CD14-positive monocyte (primary cell): ENCODE data around the gene DNAAF5. TPM values are rescaled to one million over a fixed set of nuclear protein-coding genes. Genes with fewer than 3 reads are reported as not detected.

ENCODE experiments used
- DNase-seq, 3 donors: peaks; one replicate each; pipeline ENCODE4 v3.0.0-alpha.2; 2011 to 2022
- H2AFZ ChIP-seq: 2 replicates; pipeline ENCODE4 v1.6.0; 2012; ENCODE audit warnings: mild to moderate bottlenecking, low read depth, low read length, inconsistent platforms; ENCODE audit not compliant: insufficient read depth, poor library complexity, severe bottlenecking
- H3K27ac ChIP-seq, 2 donors: 1 replicate in 1 of 2; 2 replicates in 1 of 2; pipeline ENCODE4 v1.5.1; 2012 to 2013; ENCODE audit warnings: low read length in 2 of 2, control low read depth in 1 of 2, inconsistent platforms in 1 of 2, low read depth in 1 of 2, mild to moderate bottlenecking in 1 of 2
- H3K27me3 ChIP-seq, 2 donors: one replicate each; pipeline versions ENCODE4 v1.6.0 to v1.6.1; 2011 to 2013; ENCODE audit warnings: low read length in 2 of 2; ENCODE audit not compliant: control insufficient read depth in 2 of 2, insufficient read depth in 2 of 2
- H3K36me3 ChIP-seq, 2 donors: replicated peaks in 1 of 2; 1 replicate in 1 of 2; 2 replicates in 1 of 2; pipeline versions ENCODE4 v1.5.1 to v1.6.1; 2012 to 2013; ENCODE audit warnings: low read length in 2 of 2, control low read depth in 1 of 2, inconsistent platforms in 1 of 2, mild to moderate bottlenecking in 1 of 2; ENCODE audit not compliant: insufficient read depth in 2 of 2, control insufficient read depth in 1 of 2
- H3K4me1 ChIP-seq, 2 donors: 1 replicate in 1 of 2; 2 replicates in 1 of 2; pipeline versions ENCODE4 v1.5.1 to v1.6.1; 2012 to 2013; ENCODE audit warnings: low read length in 2 of 2, control low read depth in 1 of 2, inconsistent platforms in 1 of 2, mild to moderate bottlenecking in 1 of 2, moderate library complexity in 1 of 2; ENCODE audit not compliant: insufficient read depth in 2 of 2, control insufficient read depth in 1 of 2
- H3K4me2 ChIP-seq: replicated peaks from 2 replicates; pipeline ENCODE3; 2012; ENCODE audit warnings: low read length, moderate library complexity, mild to moderate bottlenecking; ENCODE audit not compliant: poor library complexity, severe bottlenecking; ENCODE audit errors: extremely low read depth
- H3K4me3 ChIP-seq, 3 experiments: fragments of 200-600 bp in 1 of 3; sonication (generic) in 1 of 3; replicated peaks in 1 of 3; 1 replicate in 2 of 3; 2 replicates in 1 of 3; pipeline ENCODE4 v1.5.1; 2011 to 2013; ENCODE audit warnings: low read length in 3 of 3, mild to moderate bottlenecking in 3 of 3, control low read depth in 2 of 3, low read depth in 2 of 3, inconsistent platforms in 1 of 3, moderate library complexity in 1 of 3
- H3K79me2 ChIP-seq: 2 replicates; pipeline ENCODE4 v1.6.0; 2012; ENCODE audit warnings: mild to moderate bottlenecking, control low read depth, inconsistent platforms, low read length, moderate library complexity; ENCODE audit not compliant: insufficient read depth
- H3K9ac ChIP-seq: 2 replicates; pipeline ENCODE4 v1.6.0; 2017; ENCODE audit warnings: low read length, mild to moderate bottlenecking; ENCODE audit not compliant: insufficient read depth, poor library complexity, severe bottlenecking
- H3K9me3 ChIP-seq, 2 donors: replicated peaks in 1 of 2; 1 replicate in 1 of 2; 2 replicates in 1 of 2; pipeline versions ENCODE4 v1.5.1 to v1.6.1; 2012 to 2013; ENCODE audit warnings: low read length in 2 of 2, control low read depth in 1 of 2; ENCODE audit not compliant: control insufficient read depth in 1 of 2, insufficient read depth in 1 of 2
- H4K20me1 ChIP-seq: 2 replicates; pipeline ENCODE4 v1.6.0; 2012; ENCODE audit warnings: mild to moderate bottlenecking, low read length, control low read depth, moderate library complexity; ENCODE audit not compliant: insufficient read depth
- H3K27ac Mint-ChIP-seq, 7 donors: one replicate each; pipeline ENCODE4 v1.8.0; 2020; ENCODE audit warnings: mild to moderate bottlenecking in 7 of 7, mixed read lengths in 7 of 7, moderate library complexity in 6 of 7, inconsistent platforms in 2 of 7
- H3K27me3 Mint-ChIP-seq, 3 donors: one replicate each; pipeline ENCODE4 v1.8.0; 2021 to 2022; ENCODE audit warnings: low read depth in 3 of 3, mild to moderate bottlenecking in 3 of 3, mixed read lengths in 3 of 3, moderate library complexity in 3 of 3, inconsistent platforms in 1 of 3
- H3K36me3 Mint-ChIP-seq, 2 donors: one replicate each; pipeline ENCODE4 v1.8.0; 2020; ENCODE audit warnings: mixed read lengths in 2 of 2, inconsistent platforms in 1 of 2, mild to moderate bottlenecking in 1 of 2
- H3K4me1 Mint-ChIP-seq: one replicate; pipeline ENCODE4 v1.8.0; 2020; ENCODE audit warnings: mild to moderate bottlenecking, mixed read lengths
- H3K4me3 Mint-ChIP-seq, 2 donors: one replicate each; pipeline ENCODE4 v1.8.0; 2020; ENCODE audit warnings: mild to moderate bottlenecking in 2 of 2, mixed read lengths in 2 of 2, moderate library complexity in 1 of 2
- H3K9me3 Mint-ChIP-seq, 7 donors: one replicate each; pipeline ENCODE4 v1.8.0; 2020 to 2022; ENCODE audit warnings: mixed read lengths in 7 of 7, mild to moderate bottlenecking in 6 of 7, moderate library complexity in 6 of 7, inconsistent platforms in 2 of 7
- WGBS: methylation state at CpG from one replicate; pipeline ENCODE4 v1.1.5; 2013; ENCODE audit warnings: missing lambda C conversion rate; ENCODE audit not compliant: insufficient coverage; 5-methylcytosine and 5-hydroxymethylcytosine counted together
- intact Hi-C, 2 donors: fragments of 100-400 bp; cut with micrococcal nuclease; formaldehyde crosslinking; loops; one replicate each; pipeline versions ENCODE4 v1.15.0 to v1.15.1; 2023
- polyA plus RNA-seq, 3 donors: library from polyadenylated mRNA; depleted of rRNA in 1 of 3; unstranded in 2 of 3; stranded (reverse) in 1 of 3; fragments of 300-500 nt in 2 of 3; fragments of >200 nt in 1 of 3; fragmentation: Illumina TruSeq in 2 of 3; gene quantifications; 1 replicate in 2 of 3; 2 replicates in 1 of 3; pipeline ENCODE4 v1.2.3, GENCODE V29; 2012 to 2021
- TF ChIP-seq, protein P1 (sequence below): fragments of 200-600 bp; IDR thresholded peaks from one replicate; pipeline ENCODE4 v1.8.0; 2022; ENCODE audit warnings: antibody characterized with exemption, mild to moderate bottlenecking

Gene DNAAF5
- polyA plus RNA-seq, 3 donors, result 1.2 to 9.6 (median 2.0) TPM

DNA sequence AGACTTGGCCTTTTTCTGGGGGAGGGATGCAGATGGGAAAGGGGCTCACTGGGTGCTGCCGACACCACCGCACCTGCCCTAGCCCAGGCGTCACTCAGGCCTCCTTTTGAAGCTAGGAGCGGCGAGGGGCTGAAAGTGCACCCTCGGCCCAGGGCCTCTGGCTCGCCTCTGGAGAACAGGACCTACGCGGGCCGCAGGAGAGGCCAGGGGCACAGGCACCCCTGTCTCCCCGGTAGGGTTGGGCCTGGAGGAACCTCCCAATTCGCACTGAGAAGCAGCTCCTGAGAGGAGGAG is 47.1 kb downstream of the DNAAF5 start:
- no peak overlapping the region for H3K4me3 Mint-ChIP-seq
- TF ChIP-seq, protein P1, sequence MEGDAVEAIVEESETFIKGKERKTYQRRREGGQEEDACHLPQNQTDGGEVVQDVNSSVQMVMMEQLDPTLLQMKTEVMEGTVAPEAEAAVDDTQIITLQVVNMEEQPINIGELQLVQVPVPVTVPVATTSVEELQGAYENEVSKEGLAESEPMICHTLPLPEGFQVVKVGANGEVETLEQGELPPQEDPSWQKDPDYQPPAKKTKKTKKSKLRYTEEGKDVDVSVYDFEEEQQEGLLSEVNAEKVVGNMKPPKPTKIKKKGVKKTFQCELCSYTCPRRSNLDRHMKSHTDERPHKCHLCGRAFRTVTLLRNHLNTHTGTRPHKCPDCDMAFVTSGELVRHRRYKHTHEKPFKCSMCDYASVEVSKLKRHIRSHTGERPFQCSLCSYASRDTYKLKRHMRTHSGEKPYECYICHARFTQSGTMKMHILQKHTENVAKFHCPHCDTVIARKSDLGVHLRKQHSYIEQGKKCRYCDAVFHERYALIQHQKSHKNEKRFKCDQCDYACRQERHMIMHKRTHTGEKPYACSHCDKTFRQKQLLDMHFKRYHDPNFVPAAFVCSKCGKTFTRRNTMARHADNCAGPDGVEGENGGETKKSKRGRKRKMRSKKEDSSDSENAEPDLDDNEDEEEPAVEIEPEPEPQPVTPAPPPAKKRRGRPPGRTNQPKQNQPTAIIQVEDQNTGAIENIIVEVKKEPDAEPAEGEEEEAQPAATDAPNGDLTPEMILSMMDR, result no peak
- no peak overlapping the region for H3K9ac ChIP-seq
- no peaks in the 10 kb centered on the region for H3K9me3 Mint-ChIP-seq
- no peak overlapping the region for H3K4me2 ChIP-seq
- H3K4me1 Mint-ChIP-seq, result no peaks in the 10 kb centered on the region
- H3K4me3 ChIP-seq, result no peak overlapping the region
- DNase-seq, result no peak
- no peak overlapping the region for H3K27ac ChIP-seq
- no peaks in the 10 kb centered on the region for H4K20me1 ChIP-seq
- intact Hi-C loops, result loop anchor here in 1 of 2 donors (5.0 kb wide), 1 partner anchor 446 kb away; no protein-coding TSS in a partner anchor
- 95% methylated on average over 12 of the region's 12 CpGs for WGBS
- H3K4me1 ChIP-seq, result no peaks in the 10 kb centered on the region
- H2AFZ ChIP-seq, result no peak overlapping the region
- no peaks in the 10 kb centered on the region for H3K79me2 ChIP-seq
- peaks cover 0 to 2% (median 0%) of the 10 kb centered on the region in 3 donors for H3K27me3 Mint-ChIP-seq
- H3K36me3 ChIP-seq, result peaks cover 20 to 45% of the 10 kb centered on the region in 2 donors
- H3K27me3 ChIP-seq, result no peaks in the 10 kb centered on the region
- H3K27ac Mint-ChIP-seq, result no peak overlapping the region
- no peaks in the 10 kb centered on the region for H3K9me3 ChIP-seq
- H3K36me3 Mint-ChIP-seq, result peaks cover 23 to 50% of the 10 kb centered on the region in 2 donors

DNA sequence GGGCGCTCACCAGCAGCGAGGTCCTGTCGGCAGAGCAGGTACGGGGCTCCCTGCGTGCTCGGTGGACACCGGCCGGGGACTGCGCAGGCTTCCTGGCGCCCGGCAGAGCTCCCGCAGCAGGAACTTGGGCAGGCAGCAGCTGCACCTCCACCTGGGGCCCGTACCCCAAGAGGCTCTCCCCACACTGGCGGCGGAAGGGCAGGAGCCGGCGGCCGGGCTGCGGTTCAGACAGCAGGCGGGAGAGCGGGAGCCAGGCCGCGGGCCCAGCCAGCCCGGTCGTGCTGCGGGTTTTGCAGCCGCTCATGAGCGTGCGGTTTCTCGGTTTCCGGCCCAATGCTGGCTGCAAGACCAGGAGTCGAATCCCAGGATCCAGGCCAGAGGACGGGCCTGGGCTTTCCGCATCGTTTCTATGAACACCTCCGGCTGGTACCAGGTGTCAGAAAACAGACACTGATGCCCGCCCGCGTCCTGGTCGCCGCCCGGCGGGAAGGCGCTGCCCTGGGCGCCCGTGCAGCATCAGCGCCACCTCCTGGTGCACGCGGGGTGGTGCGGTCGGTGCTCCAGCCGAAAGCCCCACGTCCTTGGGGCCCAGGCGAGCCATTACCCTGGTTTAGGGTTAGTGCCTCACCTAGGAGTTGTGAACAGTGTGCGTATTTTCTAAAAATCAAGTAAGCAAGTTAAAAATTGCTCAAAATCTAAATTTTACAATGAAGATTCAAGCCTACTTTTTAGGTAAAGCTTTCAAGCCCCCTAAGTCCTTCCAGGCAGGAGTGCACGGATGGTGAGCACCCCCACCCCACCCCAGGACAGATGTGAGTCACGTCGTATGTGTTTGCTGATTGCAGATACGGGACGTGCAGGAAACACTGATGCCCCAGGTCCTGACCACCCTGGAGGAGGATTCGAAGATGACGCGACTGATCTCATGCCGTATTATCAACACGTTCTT is 47.9 kb downstream of the DNAAF5 start:
- Mint-ChIP-seq H3K4me3 (no peak overlapping the region), H3K27me3 (peaks cover 0 to 2% (median 0%) of the 10 kb centered on the region in 3 donors), H3K36me3 (peaks cover 24 to 54% of the 10 kb centered on the region in 2 donors), H3K4me1 (no peaks in the 10 kb centered on the region), H3K27ac (no peak overlapping the region), H3K9me3 (no peaks in the 10 kb centered on the region)
- TF ChIP-seq, protein P1, result peak; percentile 88
- no peaks in the 10 kb centered on the region for H3K9me3 ChIP-seq
- no peaks in the 10 kb centered on the region for H3K27me3 ChIP-seq
- no peak overlapping the region for H3K4me3 ChIP-seq
- H3K36me3 ChIP-seq, result peaks cover 20 to 51% of the 10 kb centered on the region in 2 donors
- intact Hi-C loops, result loop anchor here (2.0 to 5.0 kb wide), 2 partner anchors 447 to 452 kb away; no protein-coding TSS in a partner anchor
- H3K79me2 ChIP-seq, result no peaks in the 10 kb centered on the region
- H2AFZ ChIP-seq, result no peak overlapping the region
- peak; percentile 3 to 21 (median 15) for DNase-seq
- H3K27ac ChIP-seq, result no peak overlapping the region
- no peak overlapping the region for H3K9ac ChIP-seq
- H3K4me2 ChIP-seq, result peak overlapping the region; percentile 3
- H3K4me1 ChIP-seq, result no peaks in the 10 kb centered on the region
- 78% methylated on average over 61 of the region's 65 CpGs for WGBS
- no peaks in the 10 kb centered on the region for H4K20me1 ChIP-seq
